ENCODE data around the gene MFSD2A.
"Not testable (repeated sequence)": the region's sequence is repeated elsewhere in the genome, so short reads cannot be mapped to it uniquely, and the experiment has no call there.

Gene MFSD2A

GRCh38 chr1:40003156-40004093 lies 48.5 kb downstream of the MFSD2A start:
- DNase-seq: no peak

GRCh38 chr1:40004857-40005256 lies 49.9 kb downstream of the MFSD2A start:
- DNase-seq: no peak

GRCh38 chr1:40007481-40008034 lies 52.6 kb downstream of the MFSD2A start:
- not testable (repeated sequence) for DNase-seq

- no peak for DNase-seq
Measured at GRCh38 chr1:40011198-40011597, 56.3 kb downstream of the MFSD2A start.

- no peak for DNase-seq
Measured at GRCh38 chr1:40014253-40014706, 59.3 kb downstream of the MFSD2A start.

- no peak for DNase-seq
Measured at GRCh38 chr1:40014812-40015594, 60.1 kb downstream of the MFSD2A start.

GRCh38 chr1:40017951-40018575 lies 63.1 kb downstream of the MFSD2A start:
- DNase-seq: no peak
